Stomach (tissue), 9 donors: ENCODE results near the gene FSTL3. TPM values are rescaled to one million over a fixed set of nuclear protein-coding genes. Genes with fewer than 3 reads are reported as not detected.

ENCODE experiments used
- DNase-seq, 2 donors: peaks; one replicate each; pipeline versions ENCODE4 v3.0.0 to v3.0.0-alpha.2; 2013 to 2019
- H3K27ac ChIP-seq, 5 donors: fragments of 200-600 bp in 4 of 5; sonication (generic) in 4 of 5; one replicate each; pipeline ENCODE4 v1.5.1; 2013 to 2019; ENCODE audit warnings: mild to moderate bottlenecking in 1 of 5, moderate library complexity in 1 of 5
- H3K27me3 ChIP-seq, 3 donors: fragments of 200-600 bp; sonication (generic); one replicate each; pipeline ENCODE4 v1.5.1; 2017 to 2019; ENCODE audit warnings: mixed run types in 1 of 3
- H3K36me3 ChIP-seq, 4 donors: fragments of 200-600 bp; sonication (generic); 1 replicate in 3 of 4; 2 replicates in 1 of 4; pipeline ENCODE4 v1.5.1; 2016 to 2019
- H3K4me1 ChIP-seq, 4 donors: fragments of 200-600 bp; sonication (generic); one replicate each; pipeline ENCODE4 v1.5.1; 2016 to 2019
- H3K4me3 ChIP-seq, 4 donors: fragments of 200-600 bp; sonication (generic) in 3 of 4; one replicate each; pipeline ENCODE4 v1.5.1; 2016 to 2019; ENCODE audit warnings: mild to moderate bottlenecking in 1 of 4
- H3K9me3 ChIP-seq, 4 donors: fragments of 200-600 bp; sonication (generic); one replicate each; pipeline ENCODE4 v1.5.1; 2016 to 2019
- EP300 ChIP-seq: sonication (generic); formaldehyde crosslinking; IDR thresholded peaks from one replicate; pipeline ENCODE4 v1.6.1; 2017; ENCODE audit warnings: antibody characterized with exemption
- POLR2A ChIP-seq, 4 donors: fragments of 450-650 bp; IDR thresholded peaks; one replicate each; pipeline ENCODE4 v1.6.1; 2016; ENCODE audit warnings: antibody characterized with exemption in 4 of 4, control low read depth in 2 of 4, mild to moderate bottlenecking in 1 of 4, moderate library complexity in 1 of 4
- POLR2AphosphoS5 ChIP-seq, 3 donors: sonication (generic); formaldehyde crosslinking; IDR thresholded peaks; one replicate each; pipeline ENCODE4 v1.6.1; 2016; ENCODE audit warnings: antibody characterized with exemption in 3 of 3
- WGBS, 5 donors: extraction: QIAGEN DNeasy Blood & Tissue Kit in 3 of 5; methylation state at CpG; one replicate each; pipeline versions ENCODE4 v1.1.5 to v1.1.7; 2013 to 2018; 5-methylcytosine and 5-hydroxymethylcytosine counted together
- intact Hi-C: fragments of 100-400 bp; cut with DNase I; formaldehyde crosslinking; loops from one replicate; pipeline ENCODE4 v1.15.1; 2023; ENCODE audit warnings: low total_unique reads
- polyA plus RNA-seq, 3 donors: library from polyadenylated mRNA; stranded (reverse); fragments of 200-250 nt; gene quantifications; one replicate each; pipeline ENCODE4 v1.2.3, GENCODE V29; 2013
- total RNA-seq, 5 donors: library from RNA; depleted of rRNA; stranded (reverse); fragments of >200 nt; gene quantifications; one replicate each; pipeline versions ENCODE4 v1.1.0 to v1.2.3, GENCODE V29; 2014 to 2016
- TF ChIP-seq, protein P1 (sequence below), 7 experiments: fragments of 450-650 bp in 4 of 7; fragments of 200-600 bp in 3 of 7; sonication (generic) in 3 of 7; IDR thresholded peaks; one replicate each; pipeline ENCODE4 v1.5.1; 2016 to 2019; ENCODE audit warnings: antibody characterized with exemption in 7 of 7, control low read depth in 2 of 7, mild to moderate bottlenecking in 1 of 7
- donor health status: healthy with polysubstance abuse.
- donor health status: Bipolar disorder and iron deficiency.
- donor health status: healthy.

Gene FSTL3
- total and polyA plus RNA-seq, 8 donors = 12.3 to 136 (median 28.3) TPM

DNA sequence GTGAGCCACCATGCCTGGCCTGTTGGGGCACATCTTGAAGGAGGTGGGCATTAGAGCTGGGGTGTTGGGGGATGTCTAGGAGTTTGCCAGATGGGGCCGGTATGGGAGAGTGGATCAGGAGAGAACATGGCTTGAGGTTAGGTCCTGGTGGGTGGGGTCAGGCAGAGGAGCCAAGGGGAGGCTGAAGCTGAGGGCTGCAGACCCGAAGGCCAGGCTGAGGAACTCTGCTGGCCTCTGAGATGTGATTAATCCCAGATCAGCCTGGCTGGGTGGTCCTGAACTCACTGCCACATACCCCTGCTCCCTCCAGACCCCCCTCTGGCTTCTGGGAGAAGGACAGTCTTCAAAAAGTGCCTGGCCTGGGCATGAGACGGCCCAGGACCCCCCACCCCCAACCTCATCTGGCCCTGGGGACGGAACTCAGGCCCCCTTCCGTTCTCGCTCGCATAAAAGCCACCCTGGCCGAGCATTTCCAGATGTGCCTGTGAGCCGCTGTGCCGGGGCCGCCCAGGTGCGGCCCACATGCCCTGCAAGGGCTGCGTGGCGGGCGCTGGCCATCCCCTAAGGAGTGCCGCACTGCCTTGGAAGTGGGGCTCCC, 2.7 kb downstream of the FSTL3 start:
- Histone ChIP-seq H3K9me3 (no peaks in the 10 kb centered on the region), H3K27me3 (peaks cover 0 to 39% (median 11%) of the 10 kb centered on the region in 3 donors), H3K36me3 (peaks cover 0 to 9% (median 1%) of the 10 kb centered on the region in 4 donors), H3K27ac (peak overlapping the region; percentile 88 to 98 (median 91)), H3K4me1 (peaks cover 31 to 54% (median 48%) of the 10 kb centered on the region in 4 donors), H3K4me3 (peak overlapping the region in 3 of 4 donors; percentile 59 to 94 (median 72))
- intact Hi-C loops = no loop called here
- TF ChIP-seq EP300 = no peak
- no peak for TF ChIP-seq POLR2AphosphoS5 (IDR thresholded peaks at IDR 0.05)
- TF ChIP-seq POLR2A (IDR thresholded peaks at IDR 0.05) = no peak
- TF ChIP-seq, protein P1, sequence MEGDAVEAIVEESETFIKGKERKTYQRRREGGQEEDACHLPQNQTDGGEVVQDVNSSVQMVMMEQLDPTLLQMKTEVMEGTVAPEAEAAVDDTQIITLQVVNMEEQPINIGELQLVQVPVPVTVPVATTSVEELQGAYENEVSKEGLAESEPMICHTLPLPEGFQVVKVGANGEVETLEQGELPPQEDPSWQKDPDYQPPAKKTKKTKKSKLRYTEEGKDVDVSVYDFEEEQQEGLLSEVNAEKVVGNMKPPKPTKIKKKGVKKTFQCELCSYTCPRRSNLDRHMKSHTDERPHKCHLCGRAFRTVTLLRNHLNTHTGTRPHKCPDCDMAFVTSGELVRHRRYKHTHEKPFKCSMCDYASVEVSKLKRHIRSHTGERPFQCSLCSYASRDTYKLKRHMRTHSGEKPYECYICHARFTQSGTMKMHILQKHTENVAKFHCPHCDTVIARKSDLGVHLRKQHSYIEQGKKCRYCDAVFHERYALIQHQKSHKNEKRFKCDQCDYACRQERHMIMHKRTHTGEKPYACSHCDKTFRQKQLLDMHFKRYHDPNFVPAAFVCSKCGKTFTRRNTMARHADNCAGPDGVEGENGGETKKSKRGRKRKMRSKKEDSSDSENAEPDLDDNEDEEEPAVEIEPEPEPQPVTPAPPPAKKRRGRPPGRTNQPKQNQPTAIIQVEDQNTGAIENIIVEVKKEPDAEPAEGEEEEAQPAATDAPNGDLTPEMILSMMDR (IDR thresholded peaks at IDR 0.05) = no peak
- no peak for DNase-seq
- 89 to 96% (median 91%) methylated on average over 8 to 16 of the region's 16 CpGs for WGBS, 5 donors

DNA sequence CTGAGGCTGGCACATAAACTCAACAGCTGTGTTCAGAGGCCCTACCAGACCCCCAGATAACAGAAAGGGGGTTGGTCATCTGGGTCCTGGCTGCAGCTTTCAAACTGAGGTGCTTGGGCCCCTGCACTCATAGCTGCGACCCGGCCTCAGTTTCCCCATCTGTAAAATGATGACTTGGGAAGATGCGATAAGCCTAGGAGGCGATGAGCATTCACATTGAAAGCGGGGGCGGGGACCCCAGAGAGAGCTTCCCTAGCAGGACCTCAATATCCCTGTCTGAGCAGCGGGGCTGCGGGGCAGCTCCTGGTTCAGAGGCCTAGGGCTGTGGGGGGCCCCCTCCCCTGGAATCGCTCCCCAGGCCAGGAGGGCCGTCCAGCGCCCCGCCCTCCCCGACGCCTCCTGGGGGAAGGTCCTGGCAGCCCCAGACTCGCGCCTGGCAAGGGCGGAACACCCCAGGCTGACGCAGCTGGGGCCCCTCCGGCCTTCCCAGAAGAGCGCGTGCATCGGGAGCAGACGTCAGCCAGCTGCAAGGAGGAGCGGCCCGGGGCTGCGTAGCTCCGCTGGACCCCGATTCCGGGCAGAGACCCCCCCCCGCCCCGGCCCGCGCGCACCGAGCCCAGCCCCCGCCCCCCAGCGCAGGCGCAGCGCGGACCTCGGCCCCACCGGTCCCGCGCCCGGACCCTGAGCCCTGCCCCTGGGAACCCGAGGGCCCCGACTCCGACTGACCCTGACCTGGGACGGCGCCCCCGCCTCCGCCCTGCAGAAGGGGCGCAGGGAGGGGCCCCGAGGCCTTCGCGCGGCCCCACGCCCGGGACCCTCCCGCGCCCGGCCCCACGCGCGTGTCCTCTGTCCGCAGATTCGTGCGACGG, 3.5 kb downstream of the FSTL3 start:
- 4 to 9% (median 5%) methylated on average over 27 to 65 of the region's 69 CpGs for WGBS, 5 donors
- peak overlapping the region; percentile 88 to 98 (median 91) for H3K27ac ChIP-seq
- no peaks in the 10 kb centered on the region for H3K9me3 ChIP-seq
- TF ChIP-seq EP300 (peak; percentile 64), POLR2A (IDR thresholded peaks at IDR 0.05) (no peak), POLR2AphosphoS5 (IDR thresholded peaks at IDR 0.05) (peak; percentile 35 to 46 (median 42))
- TF ChIP-seq, protein P1 (IDR thresholded peaks at IDR 0.05) = no peak
- intact Hi-C loops = no loop called here
- H3K4me3 ChIP-seq = peak overlapping the region; percentile 59 to 94 (median 76)
- H3K4me1 ChIP-seq = peaks cover 31 to 54% (median 48%) of the 10 kb centered on the region in 4 donors
- H3K27me3 ChIP-seq = peaks cover 0 to 31% (median 11%) of the 10 kb centered on the region in 3 donors
- peak; percentile 57 to 95 for DNase-seq
- H3K36me3 ChIP-seq = peaks cover 0 to 9% (median 1%) of the 10 kb centered on the region in 4 donors

DNA sequence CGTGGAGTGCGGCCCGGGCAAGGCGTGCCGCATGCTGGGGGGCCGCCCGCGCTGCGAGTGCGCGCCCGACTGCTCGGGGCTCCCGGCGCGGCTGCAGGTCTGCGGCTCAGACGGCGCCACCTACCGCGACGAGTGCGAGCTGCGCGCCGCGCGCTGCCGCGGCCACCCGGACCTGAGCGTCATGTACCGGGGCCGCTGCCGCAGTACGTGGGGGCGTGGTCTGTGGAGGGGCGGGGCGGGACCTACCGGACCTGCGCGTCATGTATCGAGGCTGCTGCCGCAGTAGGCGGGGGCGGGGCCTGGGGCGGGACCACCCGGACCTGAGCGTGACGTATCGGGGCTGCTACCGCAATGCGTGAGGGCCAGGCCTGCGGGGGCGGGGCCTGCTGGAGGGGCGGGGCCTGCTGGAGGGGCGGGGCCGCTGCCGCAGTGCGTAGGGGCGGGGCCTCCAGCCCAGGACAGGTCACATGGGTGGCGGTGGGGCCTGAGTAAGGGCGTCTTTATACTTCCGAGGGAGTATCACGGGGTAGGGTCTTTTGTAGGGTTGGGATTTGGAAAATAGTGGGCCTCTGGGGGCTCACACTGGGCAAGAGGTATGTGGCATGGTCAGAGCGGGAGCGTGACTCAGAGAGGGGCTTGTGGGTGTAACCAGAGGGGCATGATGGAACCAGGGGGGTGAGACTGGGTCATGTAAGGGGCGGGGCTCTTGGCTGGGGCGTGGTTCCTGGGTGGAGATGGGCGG, 4.3 kb downstream of the FSTL3 start:
- peak; percentile 100 for DNase-seq
- peaks cover 31 to 51% (median 45%) of the 10 kb centered on the region in 4 donors for H3K4me1 ChIP-seq
- H3K4me3 ChIP-seq = peak overlapping the region; percentile 59 to 94 (median 76)
- intact Hi-C loops = no loop called here
- peak overlapping the region; percentile 88 to 98 (median 91) for H3K27ac ChIP-seq
- 0 to 1% (median 1%) methylated on average over 15 to 70 of the region's 70 CpGs for WGBS, 5 donors
- H3K9me3 ChIP-seq = no peaks in the 10 kb centered on the region
- H3K36me3 ChIP-seq = peaks cover 0 to 9% (median 1%) of the 10 kb centered on the region in 4 donors
- peaks cover 0 to 23% (median 11%) of the 10 kb centered on the region in 3 donors for H3K27me3 ChIP-seq
- TF ChIP-seq POLR2A (IDR thresholded peaks at IDR 0.05) (no peak), POLR2AphosphoS5 (IDR thresholded peaks at IDR 0.05) (peak; percentile 91 to 93 (median 93)), EP300 (no peak)
- TF ChIP-seq, protein P1 (IDR thresholded peaks at IDR 0.05) = peak in 3 of 7 experiments; percentile 27 to 67 (median 40)
